ENCODE results near the gene GNG4.

GNG4 gene

DNA sequence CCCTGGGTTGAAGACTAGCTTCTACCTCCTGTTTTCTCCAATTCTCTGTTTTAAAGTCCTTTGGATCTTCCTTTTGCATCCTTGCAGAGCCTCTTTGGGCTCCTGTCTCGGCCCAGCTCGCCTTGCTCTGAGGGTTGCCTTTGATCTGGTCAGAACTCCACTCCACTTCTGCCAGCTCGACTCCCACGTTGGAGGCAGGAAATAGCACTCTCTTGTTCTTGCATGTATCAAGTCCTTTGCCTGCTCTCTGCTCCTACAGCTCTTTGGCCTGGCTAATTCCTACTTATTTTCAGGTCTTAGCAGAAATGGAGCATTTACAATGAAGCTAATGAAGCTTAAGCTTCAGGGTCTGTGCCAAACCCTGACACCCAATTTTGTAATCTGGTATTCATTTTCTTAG is 124.3 kb downstream of the GNG4 start:
- DNase-seq, result no peak

- DNase-seq, result no peak
Measured at GRCh38 chr1:235516862-235517446, 132.6 kb downstream of the GNG4 start.

GRCh38 chr1:235515844-235516512 is 133.6 kb downstream of the GNG4 start:
- DNase-seq, result no peak

DNA sequence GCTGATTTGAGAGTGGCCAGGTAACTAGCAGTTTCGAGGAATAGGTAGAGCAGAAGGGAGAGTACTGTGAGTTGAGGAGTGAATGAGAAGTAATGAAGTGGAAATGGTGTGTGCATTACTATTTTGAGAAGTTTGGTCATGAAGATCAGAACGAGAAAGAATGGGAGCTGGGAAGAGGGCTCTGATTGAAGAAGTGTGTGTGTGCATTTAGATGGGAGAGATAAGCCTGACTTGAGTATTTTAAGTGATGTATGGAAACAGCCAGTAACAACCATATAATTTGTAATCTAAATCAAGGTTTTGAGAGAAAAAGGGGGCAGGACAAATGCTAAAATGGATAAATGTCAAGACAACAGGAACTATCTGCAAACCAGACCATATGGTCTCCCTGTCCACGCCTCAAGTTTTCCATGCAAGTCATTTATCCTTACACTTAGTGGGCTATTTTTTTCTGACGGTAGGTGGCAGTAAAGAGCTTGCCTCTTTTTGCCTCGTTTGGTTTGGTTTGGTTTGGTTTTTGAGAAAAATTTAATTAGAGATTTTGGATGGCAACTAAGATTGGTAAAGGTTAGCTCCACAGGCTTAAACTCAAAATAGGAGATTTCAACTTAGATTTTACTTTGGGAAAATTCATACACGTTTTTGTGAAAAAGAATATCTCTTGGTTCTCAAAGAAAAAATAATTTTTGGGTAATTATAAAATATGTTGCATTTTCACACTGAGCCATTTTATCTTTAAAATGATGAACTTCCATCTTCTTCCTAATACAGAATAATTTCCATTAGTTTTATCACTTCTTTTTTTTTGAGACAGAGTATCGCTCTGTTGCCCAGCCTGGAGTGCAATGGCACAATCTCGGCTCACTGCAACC is 135.9 kb downstream of the GNG4 start:
- peak; percentile 71 for DNase-seq

GRCh38 chr1:235511470-235512240 is 137.9 kb downstream of the GNG4 start:
- no peak for DNase-seq

DNA sequence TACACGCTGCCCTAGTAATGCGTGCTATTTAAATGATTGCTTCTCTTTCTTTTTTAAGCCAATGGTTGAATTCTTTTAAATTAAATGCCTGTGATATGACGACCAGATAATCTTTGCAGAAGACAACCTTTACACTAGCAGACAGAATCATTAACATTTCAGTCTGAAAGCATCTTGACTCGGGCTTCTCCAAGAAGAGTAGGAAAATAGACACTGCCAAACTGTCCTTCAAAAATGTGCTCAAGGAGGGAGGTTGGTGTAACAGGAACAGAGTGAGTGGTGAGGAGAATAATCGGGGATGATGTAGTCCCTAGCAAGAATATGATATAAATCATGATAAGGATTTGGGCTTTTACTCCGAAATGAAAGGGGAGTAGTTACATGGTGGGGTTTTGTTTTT is 138.8 kb downstream of the GNG4 start:
- no peak for DNase-seq

DNA sequence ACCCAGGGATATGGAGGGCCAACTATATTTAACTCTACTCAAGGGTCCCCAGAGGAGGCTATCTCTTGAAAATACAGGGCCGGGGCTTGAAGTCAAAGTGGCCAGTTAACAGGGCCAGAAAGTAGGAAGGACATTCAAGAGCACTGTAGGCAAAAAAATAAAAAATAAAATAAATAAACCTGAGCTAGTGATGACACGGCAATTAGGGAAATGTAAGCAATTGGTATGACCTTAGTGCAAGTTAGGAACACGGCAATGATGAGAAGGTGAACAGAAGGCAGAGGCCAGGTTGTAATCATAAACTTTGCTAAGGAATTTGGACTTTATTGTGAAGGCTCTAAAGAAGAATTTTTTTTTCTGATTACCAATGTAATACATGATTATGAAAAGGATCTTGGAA is 142.0 kb downstream of the GNG4 start:
- no peak for DNase-seq

DNA sequence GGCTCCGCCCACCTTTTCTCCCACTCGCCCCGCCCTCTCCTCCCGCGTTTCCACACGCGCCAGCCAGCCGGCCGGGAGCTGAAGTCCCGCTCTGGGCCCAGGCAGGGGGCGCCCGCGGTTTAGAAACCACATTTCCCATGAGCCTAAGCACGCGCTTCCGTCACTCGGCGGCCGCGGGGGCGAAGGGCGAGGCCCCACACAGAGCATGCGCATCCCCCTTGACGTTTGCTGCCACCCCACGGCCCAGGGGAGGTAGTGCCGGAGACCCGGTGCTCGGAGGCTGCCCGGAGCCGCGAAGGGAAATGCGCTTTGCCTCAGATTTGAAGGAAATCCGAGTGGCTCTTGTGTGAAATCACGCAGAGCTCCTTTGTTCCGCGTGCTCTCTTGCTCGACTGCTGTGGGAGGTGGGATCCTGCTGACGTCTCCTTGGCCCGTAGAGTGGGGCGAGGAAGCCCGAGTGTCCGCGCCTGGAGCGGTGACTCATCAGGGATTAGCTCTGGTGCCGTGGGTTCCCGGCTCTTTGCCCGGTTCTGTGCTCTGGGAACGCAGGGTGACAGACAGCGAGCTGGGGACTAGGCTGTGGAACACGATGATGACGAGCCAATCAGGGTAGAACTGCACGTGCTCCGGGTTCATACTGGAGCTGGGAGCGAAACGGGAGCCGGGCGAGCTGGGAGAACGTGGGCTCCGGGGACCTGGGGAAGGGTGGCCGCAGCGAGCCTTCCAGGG is 144.9 kb downstream of the GNG4 start:
- peak; percentile 99 for DNase-seq

DNA sequence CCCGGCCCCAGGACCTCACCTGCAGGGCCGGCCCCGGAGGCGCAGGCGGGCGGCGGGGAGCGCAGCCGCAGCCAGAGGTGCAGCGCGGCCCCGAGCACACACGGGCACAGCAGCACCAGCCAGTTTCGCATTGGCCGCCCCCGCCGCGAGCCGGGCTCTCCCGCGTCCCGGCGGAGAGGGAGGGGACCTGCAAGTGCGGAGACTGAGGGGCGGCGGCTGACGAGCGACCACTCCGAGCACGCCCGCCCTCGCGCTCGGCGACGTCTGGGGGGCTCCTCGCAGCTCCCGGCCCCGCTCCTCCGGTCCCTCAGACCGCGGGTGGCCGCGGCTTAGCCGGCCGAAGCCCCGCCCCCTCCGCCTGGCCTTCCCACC is 145.5 kb downstream of the GNG4 start, which contains the start of gene B3GALNT2:
B3GALNT2 (minus strand) TSS at position 331 of the 372 bp plus-strand sequence; CDS start at position 131, 200 bp downstream.
- DNase-seq, result no peak

DNA sequence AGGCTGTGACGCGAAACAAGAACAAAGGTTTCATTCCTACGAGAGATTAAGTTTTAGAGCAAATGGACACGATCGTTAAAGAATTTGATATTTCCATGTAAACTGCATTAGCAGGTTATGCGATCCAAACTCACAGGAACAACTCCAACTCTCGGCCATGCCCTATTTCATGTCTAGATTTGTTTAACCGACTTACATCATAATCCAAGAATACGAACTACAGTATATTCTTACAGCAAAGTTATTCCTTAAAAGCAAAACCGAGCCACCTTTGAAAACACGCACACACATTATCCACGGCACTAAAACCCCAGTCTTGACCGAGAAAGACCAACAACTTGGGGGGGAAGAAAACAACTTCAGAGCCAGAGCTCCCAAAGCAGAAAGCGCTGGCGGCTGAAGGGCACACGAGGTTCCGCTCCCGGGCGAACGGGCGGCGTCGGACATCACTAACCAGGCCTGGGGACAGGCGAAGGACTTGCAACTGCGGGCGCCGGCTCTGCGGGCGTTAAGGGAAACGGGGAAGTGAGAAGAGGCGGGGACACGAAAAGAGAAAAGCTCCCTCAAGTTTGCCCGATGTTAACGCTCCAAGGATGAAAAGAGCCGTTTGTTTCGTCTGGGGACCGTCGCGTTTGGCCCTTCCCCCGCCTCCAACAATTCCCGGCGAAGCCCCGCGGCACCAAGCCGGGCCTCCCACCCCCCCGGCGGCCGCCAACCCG is 146.0 kb downstream of the GNG4 start:
- DNase-seq, result peak; percentile 25

DNA sequence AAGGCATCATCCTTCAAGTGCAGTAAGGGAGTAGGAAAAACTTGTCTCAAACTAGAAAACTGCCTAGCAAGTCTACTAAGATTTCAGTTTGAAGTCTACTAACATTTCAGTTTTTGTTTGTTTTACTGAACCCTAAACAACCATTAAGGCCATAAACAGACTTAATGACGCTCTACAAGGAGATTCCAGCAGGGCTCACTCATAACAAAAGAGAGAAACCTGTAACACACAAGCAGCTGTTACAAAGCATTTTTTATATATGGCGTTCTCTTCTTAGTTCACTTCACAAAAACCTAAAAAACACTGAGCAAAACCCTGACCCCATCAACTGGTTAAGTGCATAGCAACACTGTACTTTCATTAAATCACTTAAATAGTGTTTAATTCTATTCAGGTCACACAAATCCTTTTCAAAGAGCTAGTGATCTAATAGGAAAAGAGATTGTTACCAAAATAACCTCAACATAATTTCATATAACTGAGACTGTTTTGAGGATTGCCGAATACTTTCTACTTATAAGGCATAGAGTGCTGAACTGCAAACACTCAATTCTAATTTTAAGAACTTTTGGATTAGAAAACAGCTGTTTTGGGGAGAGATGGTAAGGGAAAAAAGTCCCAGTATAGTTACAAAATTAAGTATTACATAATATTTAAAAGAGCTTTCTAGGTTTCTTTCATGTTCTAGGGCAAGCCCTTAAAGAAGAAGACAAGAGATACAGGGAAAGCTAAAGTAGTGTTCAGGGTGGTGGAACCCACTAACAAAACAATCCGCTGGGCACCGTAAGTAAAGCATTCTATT is 146.8 kb downstream of the GNG4 start:
- peak; percentile 34 for DNase-seq

- DNase-seq, result no peak
Measured at GRCh38 chr1:235500971-235501540, 148.5 kb downstream of the GNG4 start.

Data from activated CD4-positive, alpha-beta T cell treated with anti-CD3 and anti-CD28 coated beads, Interleukin-2, Interleukin-6, amounts not matched to agents 100 ng/mL and 50 ng/mL, durations not matched to agents 16 hours and 8 hours (primary cell).